PC-3 (cell line): Measurements from ENCODE around the gene BAIAP2L1. TPM values are rescaled to one million over a fixed set of nuclear protein-coding genes. Genes with fewer than 3 reads are reported as not detected.
A peak's percentile ranks its signal among the peaks of the same experiment; 100 is the strongest.

Source experiments
- ATAC-seq: fragments of 200-7000 bp; cut with Tn5 transposase; 2 replicates; pipeline ENCODE4 v1.9.1; 2020; ENCODE audit warnings: mild to moderate bottlenecking, moderate library complexity
- BruUV-seq: library from RNA; stranded (reverse); fragments of 400-500 nt; replicated peaks from 2 replicates; lab custom pipeline; 2021; lab: Mats Ljungman, UMichigan
- CTCF ChIA-PET: fragments of 300-600 bp; sonication (Branson Sonifier 250); formaldehyde crosslinking; loops from one replicate; lab custom pipeline; 2022; ENCODE audit warnings: antibody characterized with exemption; lab: Charles Lee
- POLR2A ChIA-PET: fragments of 300-600 bp; sonication (Branson Sonifier 250); formaldehyde crosslinking; loops from one replicate; lab custom pipeline; 2022; ENCODE audit warnings: antibody characterized with exemption; ENCODE audit not compliant: unreplicated experiment; lab: Charles Lee
- DNase-seq: peaks from one replicate; pipeline ENCODE4 v3.0.0-alpha.2; 2015
- H2AFZ ChIP-seq: fragments of 300-600 bp; sonication (generic); 2 replicates; pipeline ENCODE4 v1.6.0; 2016; ENCODE audit warnings: antibody characterized with exemption, low read length
- H3F3A ChIP-seq: fragments of 300-600 bp; sonication (generic); one replicate; pipeline ENCODE4 v1.6.0; 2017; ENCODE audit warnings: antibody characterized with exemption, low read length, control low read depth, mild to moderate bottlenecking; ENCODE audit not compliant: unreplicated experiment
- H3K27ac ChIP-seq: fragments of 300-600 bp; sonication (generic); 2 replicates; pipeline ENCODE4 v1.5.1; 2016; ENCODE audit warnings: mild to moderate bottlenecking, low read length
- H3K27me3 ChIP-seq: fragments of 300-600 bp; sonication (generic); 2 replicates; pipeline ENCODE4 v1.6.1; 2016; ENCODE audit warnings: low read length, mixed read lengths
- H3K36me3 ChIP-seq: fragments of 300-600 bp; sonication (generic); 2 replicates; pipeline ENCODE4 v1.6.1; 2016; ENCODE audit warnings: low read depth, mixed run types, low read length, mixed read lengths
- H3K4me1 ChIP-seq: fragments of 300-600 bp; sonication (generic); 2 replicates; pipeline ENCODE4 v1.5.1; 2016; ENCODE audit warnings: low read length; ENCODE audit not compliant: insufficient read depth
- H3K4me2 ChIP-seq: fragments of 300-600 bp; sonication (generic); 2 replicates; pipeline ENCODE4 v1.6.0; 2016; ENCODE audit warnings: low read length
- H3K4me3 ChIP-seq: fragments of 300-600 bp; sonication (generic); 2 replicates; pipeline ENCODE4 v1.5.1; 2016; ENCODE audit warnings: mild to moderate bottlenecking, low read length, mixed read lengths
- H3K79me2 ChIP-seq: fragments of 300-600 bp; sonication (generic); 2 replicates; pipeline ENCODE4 v1.6.1; 2017; ENCODE audit warnings: low read length, mixed read lengths
- H3K9ac ChIP-seq: fragments of 300-600 bp; sonication (generic); 2 replicates; pipeline ENCODE4 v1.6.0; 2016; ENCODE audit warnings: mild to moderate bottlenecking, low read length
- H3K9me2 ChIP-seq: fragments of 300-600 bp; sonication (generic); replicated peaks from 2 replicates; pipeline ENCODE4 v1.6.1; 2016; ENCODE audit warnings: mixed run types, low read length, mixed read lengths
- H3K9me3 ChIP-seq: fragments of 300-600 bp; sonication (generic); 2 replicates; pipeline ENCODE4 v1.6.1; 2016; ENCODE audit warnings: low read length, mixed read lengths
- H4K20me1 ChIP-seq: fragments of 300-600 bp; sonication (generic); 2 replicates; pipeline ENCODE4 v1.6.1; 2016; ENCODE audit warnings: low read length, mixed read lengths
- EZH2 ChIP-seq: fragments of 300-600 bp; sonication (generic); IDR thresholded peaks from one replicate; pipeline ENCODE4 v1.6.1; 2017; ENCODE audit warnings: antibody characterized with exemption, mild to moderate bottlenecking, low read length; ENCODE audit not compliant: unreplicated experiment
- EZH2phosphoT487 ChIP-seq: fragments of 300-600 bp; sonication (generic); IDR thresholded peaks from 2 replicates; pipeline ENCODE4 v1.6.1; 2018; ENCODE audit warnings: mild to moderate bottlenecking, antibody characterized with exemption, low read length, borderline replicate concordance
- intact Hi-C: fragments of 100-400 bp; cut with micrococcal nuclease; formaldehyde crosslinking; loops from 2 replicates; pipeline ENCODE4 v1.9.0; 2023
- total RNA-seq: library from RNA; depleted of rRNA; stranded (reverse); fragments of >200 nt; gene quantifications from 2 replicates; pipeline ENCODE4 v1.2.3, GENCODE V29; 2014
- TF ChIP-seq, protein P1 (sequence below): fragments of 300-600 bp; sonication (generic); conservative IDR thresholded peaks from 2 replicates; pipeline ENCODE4 v1.5.1; 2017; ENCODE audit warnings: antibody characterized with exemption, low read depth, mild to moderate bottlenecking, low read length

The BAIAP2L1 gene
- total RNA-seq, 1 experiment from 2014 or later = 18.9 TPM

DNA sequence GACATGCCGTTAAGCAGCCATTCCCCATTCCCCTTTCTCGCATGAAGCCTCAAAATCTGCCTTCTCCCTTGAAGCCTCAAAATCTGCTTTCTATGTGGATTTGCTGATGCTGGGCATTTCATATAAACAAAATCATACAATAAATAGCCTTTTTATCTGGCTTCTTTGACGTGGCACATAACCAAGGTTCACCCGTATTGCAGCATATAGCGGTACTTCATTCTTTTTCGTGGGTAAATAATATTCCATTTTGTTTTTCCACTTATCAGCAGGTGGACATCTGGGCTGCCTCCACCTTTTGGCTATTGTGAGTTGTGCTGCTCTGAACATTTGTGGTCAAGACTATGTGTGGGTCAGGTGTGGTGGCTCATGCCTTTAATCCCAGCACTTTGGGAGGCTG lies 62.4 kb downstream of the BAIAP2L1 start:
- Histone ChIP-seq H3F3A (no peaks in the 10 kb centered on the region), H3K9me3 (no peaks in the 10 kb centered on the region), H3K36me3 (no peaks in the 10 kb centered on the region), H2AFZ (no peak overlapping the region), H3K9ac (no peak overlapping the region), H3K27ac (no peak overlapping the region), H3K27me3 (no peaks in the 10 kb centered on the region), H4K20me1 (no peaks in the 10 kb centered on the region), H3K4me1 (no peaks in the 10 kb centered on the region), H3K4me3 (no peak overlapping the region), H3K4me2 (no peak overlapping the region), H3K9me2 (no peaks in the 10 kb centered on the region), H3K79me2 (peaks cover 17% of the 10 kb centered on the region; the same call in 1 of the 2 replicates)
- BruUV-seq = no TSS peak
- CTCF ChIA-PET = no interaction called here
- POLR2A ChIA-PET = no interaction called here
- TF ChIP-seq, protein P1, sequence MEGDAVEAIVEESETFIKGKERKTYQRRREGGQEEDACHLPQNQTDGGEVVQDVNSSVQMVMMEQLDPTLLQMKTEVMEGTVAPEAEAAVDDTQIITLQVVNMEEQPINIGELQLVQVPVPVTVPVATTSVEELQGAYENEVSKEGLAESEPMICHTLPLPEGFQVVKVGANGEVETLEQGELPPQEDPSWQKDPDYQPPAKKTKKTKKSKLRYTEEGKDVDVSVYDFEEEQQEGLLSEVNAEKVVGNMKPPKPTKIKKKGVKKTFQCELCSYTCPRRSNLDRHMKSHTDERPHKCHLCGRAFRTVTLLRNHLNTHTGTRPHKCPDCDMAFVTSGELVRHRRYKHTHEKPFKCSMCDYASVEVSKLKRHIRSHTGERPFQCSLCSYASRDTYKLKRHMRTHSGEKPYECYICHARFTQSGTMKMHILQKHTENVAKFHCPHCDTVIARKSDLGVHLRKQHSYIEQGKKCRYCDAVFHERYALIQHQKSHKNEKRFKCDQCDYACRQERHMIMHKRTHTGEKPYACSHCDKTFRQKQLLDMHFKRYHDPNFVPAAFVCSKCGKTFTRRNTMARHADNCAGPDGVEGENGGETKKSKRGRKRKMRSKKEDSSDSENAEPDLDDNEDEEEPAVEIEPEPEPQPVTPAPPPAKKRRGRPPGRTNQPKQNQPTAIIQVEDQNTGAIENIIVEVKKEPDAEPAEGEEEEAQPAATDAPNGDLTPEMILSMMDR = no peak
- TF ChIP-seq EZH2 (no peak), EZH2phosphoT487 (no peak)
- intact Hi-C loops = no loop called here
- DNase-seq (no peak), ATAC-seq (no peak)

DNA sequence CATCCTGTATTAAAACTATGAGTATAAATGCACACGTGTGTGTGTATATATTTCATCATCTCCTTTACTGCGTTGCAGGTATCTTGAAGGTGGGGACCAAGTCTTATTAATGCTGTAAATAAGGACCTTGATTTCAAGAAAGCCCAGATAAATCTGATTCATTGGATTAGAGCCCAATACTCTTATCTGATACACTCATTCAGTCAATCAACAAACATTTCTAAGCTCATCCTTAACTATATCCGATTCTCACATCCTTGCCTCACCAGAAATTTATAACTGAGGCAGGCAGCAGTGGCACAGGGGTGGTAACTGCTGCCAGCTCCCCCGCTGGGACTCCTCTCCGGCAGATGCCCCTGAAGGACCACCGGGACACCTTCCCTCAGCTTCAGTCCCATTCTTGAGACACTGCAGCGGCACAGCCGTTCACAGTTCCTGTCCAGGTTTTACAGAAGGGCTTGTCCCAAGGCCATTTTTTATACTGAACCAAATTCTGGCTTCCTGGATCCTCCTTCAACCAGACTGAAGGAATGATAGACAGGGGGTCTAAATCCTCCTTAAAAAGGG lies 65.4 kb downstream of the BAIAP2L1 start:
- ChIA-PET CTCF (no interaction called here), POLR2A (no interaction called here)
- H3K27me3 ChIP-seq = no peaks in the 10 kb centered on the region
- 0 out of 2 replicates have a peak, but pooled peaks cover 2% of the 10 kb centered on the region for H3K36me3 ChIP-seq
- H3F3A ChIP-seq = no peaks in the 10 kb centered on the region
- no peaks in the 10 kb centered on the region for H3K4me1 ChIP-seq
- H3K27ac ChIP-seq = no peak overlapping the region
- no TSS peak for BruUV-seq
- DNase-seq (no peak), ATAC-seq (no peak)
- H3K79me2 ChIP-seq = 0 out of 2 replicates have a peak, but pooled peaks cover 4% of the 10 kb centered on the region
- no peak overlapping the region for H3K4me2 ChIP-seq
- no peak overlapping the region for H3K9ac ChIP-seq
- H3K4me3 ChIP-seq = no peak overlapping the region
- intact Hi-C loops = no loop called here
- no peaks in the 10 kb centered on the region for H3K9me2 ChIP-seq
- TF ChIP-seq EZH2phosphoT487 (no peak), EZH2 (no peak)
- TF ChIP-seq, protein P1 = no peak
- H3K9me3 ChIP-seq = no peaks in the 10 kb centered on the region
- H4K20me1 ChIP-seq = no peaks in the 10 kb centered on the region
- no peak overlapping the region for H2AFZ ChIP-seq

- no peak for DNase-seq
- H3K27me3 ChIP-seq = no peaks in the 10 kb centered on the region
- H3K36me3 ChIP-seq = 0 out of 2 replicates have a peak, but pooled peaks cover 2% of the 10 kb centered on the region
- ATAC-seq = peak; percentile 46; the same call in 1 of the 2 replicates
- no peak overlapping the region for H3K4me2 ChIP-seq
- no peak overlapping the region for H2AFZ ChIP-seq
- CTCF ChIA-PET = no interaction called here
- no peaks in the 10 kb centered on the region for H3K9me3 ChIP-seq
- H3K27ac ChIP-seq = no peak overlapping the region
- intact Hi-C loops = no loop called here
- H3F3A ChIP-seq = no peaks in the 10 kb centered on the region
- no peaks in the 10 kb centered on the region for H3K4me1 ChIP-seq
- TF ChIP-seq EZH2phosphoT487 (no peak), EZH2 (no peak)
- TF ChIP-seq, protein P1 = no peak
- no peaks in the 10 kb centered on the region for H3K9me2 ChIP-seq
- no peak overlapping the region for H3K4me3 ChIP-seq
- BruUV-seq = no TSS peak
- H3K9ac ChIP-seq = no peak overlapping the region
- no peaks in the 10 kb centered on the region for H4K20me1 ChIP-seq
- POLR2A ChIA-PET = no interaction called here
- H3K79me2 ChIP-seq = 0 out of 2 replicates have a peak, but pooled peaks cover 9% of the 10 kb centered on the region
Observed at GRCh38 chr7:98334081-98334480, 66.8 kb downstream of the BAIAP2L1 start.
